ENCODE results near the gene LAMC2.

The LAMC2 gene

GRCh38 chr1:183175631-183176030 lies 10.4 kb upstream of the LAMC2 start:
- no peak for DNase-seq

- DNase-seq: no peak
Measured at GRCh38 chr1:183178545-183178944, 7.5 kb upstream of the LAMC2 start.

- DNase-seq: no peak
Measured at GRCh38 chr1:183179033-183179432, 7.0 kb upstream of the LAMC2 start.

GRCh38 chr1:183180218-183180617 lies 5.8 kb upstream of the LAMC2 start:
- DNase-seq: no peak

GRCh38 chr1:183180634-183181056 lies 5.4 kb upstream of the LAMC2 start:
- DNase-seq: no peak

GRCh38 chr1:183186841-183187240 lies 777 bp downstream of the LAMC2 start:
- DNase-seq: no peak

- no peak for DNase-seq
Measured at GRCh38 chr1:183188240-183188639, 2.2 kb downstream of the LAMC2 start.

GRCh38 chr1:183191833-183192232 lies 5.8 kb downstream of the LAMC2 start:
- DNase-seq: no peak

- no peak for DNase-seq
Measured at GRCh38 chr1:183193963-183194525, 8.0 kb downstream of the LAMC2 start.

- no peak for DNase-seq
Measured at GRCh38 chr1:183194527-183195141, 8.6 kb downstream of the LAMC2 start.

GRCh38 chr1:183195142-183195574 lies 9.1 kb downstream of the LAMC2 start:
- DNase-seq: no peak

- no peak for DNase-seq
Measured at GRCh38 chr1:183197762-183198161, 11.7 kb downstream of the LAMC2 start.

- DNase-seq: no peak
Measured at GRCh38 chr1:183198463-183198862, 12.4 kb downstream of the LAMC2 start.

GRCh38 chr1:183199304-183199703 lies 13.2 kb downstream of the LAMC2 start:
- DNase-seq: no peak

GRCh38 chr1:183200451-183200850 lies 14.4 kb downstream of the LAMC2 start:
- DNase-seq: no peak

GRCh38 chr1:183203094-183203493 lies 17.0 kb downstream of the LAMC2 start:
- no peak for DNase-seq

GRCh38 chr1:183205196-183205781 lies 19.2 kb downstream of the LAMC2 start:
- DNase-seq: no peak

GRCh38 chr1:183206538-183207122 lies 20.6 kb downstream of the LAMC2 start:
- no peak for DNase-seq

- no peak for DNase-seq
Measured at GRCh38 chr1:183209533-183210158, 23.6 kb downstream of the LAMC2 start.

GRCh38 chr1:183210681-183211080 lies 24.6 kb downstream of the LAMC2 start:
- DNase-seq: no peak

- no peak for DNase-seq
Measured at GRCh38 chr1:183212870-183213269, 26.8 kb downstream of the LAMC2 start.

GRCh38 chr1:183214021-183214970 lies 28.2 kb downstream of the LAMC2 start:
- DNase-seq: no peak
